ENCODE results near the gene AHRR.
"Not testable (repeated sequence)": the region's sequence is repeated elsewhere in the genome, so short reads cannot be mapped to it uniquely, and the experiment has no call there.

The AHRR gene

GRCh38 chr5:368183-369084 lies 46.9 kb downstream of the AHRR start:
- no peak for DNase-seq

- no peak for DNase-seq
Measured at GRCh38 chr5:369151-369868, 47.8 kb downstream of the AHRR start.

- not testable (repeated sequence) for DNase-seq
Measured at GRCh38 chr5:369869-370236, 48.3 kb downstream of the AHRR start.

GRCh38 chr5:370311-370958 lies 48.9 kb downstream of the AHRR start:
- no peak for DNase-seq

- peak; percentile 9 for DNase-seq
Measured at GRCh38 chr5:370959-371810, 49.7 kb downstream of the AHRR start.

- DNase-seq: no peak
Measured at GRCh38 chr5:371811-372555, 50.5 kb downstream of the AHRR start.

- no peak for DNase-seq
Measured at GRCh38 chr5:372556-372995, 51.1 kb downstream of the AHRR start.

- DNase-seq: no peak
Measured at GRCh38 chr5:372996-373709, 51.6 kb downstream of the AHRR start.

- DNase-seq: no peak
Measured at GRCh38 chr5:373710-374602, 52.4 kb downstream of the AHRR start.

- no peak for DNase-seq
Measured at GRCh38 chr5:374631-375335, 53.3 kb downstream of the AHRR start.

- DNase-seq: no peak
Measured at GRCh38 chr5:375336-375920, 53.9 kb downstream of the AHRR start.

GRCh38 chr5:375921-376798 lies 54.6 kb downstream of the AHRR start:
- DNase-seq: no peak

GRCh38 chr5:376799-377325 lies 55.3 kb downstream of the AHRR start:
- no peak for DNase-seq

GRCh38 chr5:377326-377981 lies 55.9 kb downstream of the AHRR start:
- DNase-seq: no peak

GRCh38 chr5:378301-378891 lies 56.9 kb downstream of the AHRR start:
- no peak for DNase-seq

- no peak for DNase-seq
Measured at GRCh38 chr5:378976-379742, 57.6 kb downstream of the AHRR start.
